ENCODE data around the gene SLC29A4. TPM values are rescaled to one million over a fixed set of nuclear protein-coding genes. Genes with fewer than 3 reads are reported as not detected.
"Not testable (repeated sequence)": the region's sequence is repeated elsewhere in the genome, so short reads cannot be mapped to it uniquely, and the experiment has no call there.

Gene SLC29A4
- total RNA-seq, 2 experiments from 2014 or later, result 0.06 to 0.67 TPM

- Histone ChIP-seq H3K9me3 (ENCODE audit: low read length) (no peaks in the 10 kb centered on the region), H3K36me3 (ENCODE audit: insufficient read depth, low read length) (no peaks in the 10 kb centered on the region), H3K4me2 (ENCODE audit: low read length) (no peak overlapping the region), H3K4me1 (ENCODE audit: insufficient read depth, low read length, poor library complexity, severe bottlenecking) (no peaks in the 10 kb centered on the region), H3K9me2 (ENCODE audit: insufficient read depth, low read length) (no peaks in the 10 kb centered on the region), H4K20me1 (ENCODE audit: insufficient read depth, low read length) (no peaks in the 10 kb centered on the region), H3K4me3 (ENCODE audit: low read depth, low read length, poor library complexity, severe bottlenecking) (no peak overlapping the region), H2AFZ (ENCODE audit: low read length) (no peak overlapping the region), H3K79me2 (ENCODE audit: insufficient read depth, low read depth, low read length) (no peaks in the 10 kb centered on the region), H3K27ac (ENCODE audit: low read depth, low read length, poor library complexity, severe bottlenecking) (no peak overlapping the region)
- DNase-seq (ENCODE audit: low spot score), result no peak
- intact Hi-C loops (cut with micrococcal nuclease; ENCODE audit: unreplicated experiment), result no loop called here
- ChIA-PET POLR2A (no interaction called here), CTCF (ENCODE audit: unreplicated experiment) (no interaction called here)
- no peak for TF ChIP-seq CTCF (conservative IDR thresholded peaks at IDR 0.05; ENCODE audit: low read length)
- no peak for TF ChIP-seq EZH2phosphoT487 (IDR thresholded peaks at IDR 0.05; ENCODE audit: borderline replicate concordance, low read depth, low read length)
- BruUV-seq (replicated peaks), result no TSS peak
Observed at GRCh38 chr7:5287802-5288201, 5.1 kb downstream of the SLC29A4 start.

GRCh38 chr7:5288560-5288959 lies 5.8 kb downstream of the SLC29A4 start:
- DNase-seq (ENCODE audit: low spot score); H3K4me2 ChIP-seq (ENCODE audit: low read length); POLR2A ChIA-PET; BruUV-seq (replicated peaks); H3K4me3 ChIP-seq (ENCODE audit: low read depth, low read length, poor library complexity, severe bottlenecking); H3K4me1 ChIP-seq (ENCODE audit: insufficient read depth, low read length, poor library complexity, severe bottlenecking); H3K27ac ChIP-seq (ENCODE audit: low read depth, low read length, poor library complexity, severe bottlenecking); intact Hi-C loops (cut with micrococcal nuclease; ENCODE audit: unreplicated experiment); H3K79me2 ChIP-seq (ENCODE audit: insufficient read depth, low read depth, low read length); H3K36me3 ChIP-seq (ENCODE audit: insufficient read depth, low read length); H3K9me3 ChIP-seq (ENCODE audit: low read length); H3K9me2 ChIP-seq (ENCODE audit: insufficient read depth, low read length); H2AFZ ChIP-seq (ENCODE audit: low read length); H4K20me1 ChIP-seq (ENCODE audit: insufficient read depth, low read length): not testable (repeated sequence)
- CTCF ChIA-PET (ENCODE audit: unreplicated experiment), result interaction anchor here (0.6 kb wide), 1 partner anchor 34 kb away, joined by 4 read pairs; no protein-coding TSS in a partner anchor

GRCh38 chr7:5289355-5289754 lies 6.6 kb downstream of the SLC29A4 start:
- ChIA-PET POLR2A (no interaction called here), CTCF (ENCODE audit: unreplicated experiment) (interaction anchor here (0.6 kb wide), 1 partner anchor 35 kb away, joined by 4 read pairs; no protein-coding TSS in a partner anchor)
- no peaks in the 10 kb centered on the region for H3K9me3 ChIP-seq (ENCODE audit: low read length)
- H3K36me3 ChIP-seq (ENCODE audit: insufficient read depth, low read length), result no peaks in the 10 kb centered on the region
- no peak overlapping the region for H3K4me2 ChIP-seq (ENCODE audit: low read length)
- H3K9me2 ChIP-seq (ENCODE audit: insufficient read depth, low read length), result no peaks in the 10 kb centered on the region
- H4K20me1 ChIP-seq (ENCODE audit: insufficient read depth, low read length), result no peaks in the 10 kb centered on the region
- no peaks in the 10 kb centered on the region for H3K79me2 ChIP-seq (ENCODE audit: insufficient read depth, low read depth, low read length)
- intact Hi-C loops (cut with micrococcal nuclease; ENCODE audit: unreplicated experiment), result no loop called here
- no peak overlapping the region for H3K4me3 ChIP-seq (ENCODE audit: low read depth, low read length, poor library complexity, severe bottlenecking)
- TF ChIP-seq CTCF (conservative IDR thresholded peaks at IDR 0.05; ENCODE audit: low read length) (no peak), EZH2phosphoT487 (IDR thresholded peaks at IDR 0.05; ENCODE audit: borderline replicate concordance, low read depth, low read length) (no peak)
- H2AFZ ChIP-seq (ENCODE audit: low read length), result no peak overlapping the region
- DNase-seq (ENCODE audit: low spot score), result no peak
- no peaks in the 10 kb centered on the region for H3K4me1 ChIP-seq (ENCODE audit: insufficient read depth, low read length, poor library complexity, severe bottlenecking)
- BruUV-seq (replicated peaks), result no TSS peak
- no peak overlapping the region for H3K27ac ChIP-seq (ENCODE audit: low read depth, low read length, poor library complexity, severe bottlenecking)

All from OCI-LY7 (cell line).